ENCODE results near the gene ATP6V1F.

The ATP6V1F gene

GRCh38 chr7:128835790-128836641 is 26.6 kb upstream of the ATP6V1F start:
- DNase-seq (ENCODE audit: low read depth, low spot score), result no peak

GRCh38 chr7:128836729-128837348 is 25.8 kb upstream of the ATP6V1F start:
- DNase-seq (ENCODE audit: low read depth, low spot score), result no peak

- no peak for DNase-seq (ENCODE audit: low read depth, low spot score)
These were observed 25.1 kb upstream of the ATP6V1F start for GRCh38 chr7:128837521-128837921.

- no peak for DNase-seq (ENCODE audit: low read depth, low spot score)
These were observed 24.4 kb upstream of the ATP6V1F start for GRCh38 chr7:128838109-128838779.

- DNase-seq (ENCODE audit: low read depth, low spot score), result no peak
These were observed 23.5 kb upstream of the ATP6V1F start for GRCh38 chr7:128838981-128839731.

- DNase-seq (ENCODE audit: low read depth, low spot score), result no peak
These were observed 22.9 kb upstream of the ATP6V1F start for GRCh38 chr7:128839751-128840177.

GRCh38 chr7:128840326-128841170 is 22.1 kb upstream of the ATP6V1F start:
- no peak for DNase-seq (ENCODE audit: low read depth, low spot score)

- DNase-seq (ENCODE audit: low read depth, low spot score), result no peak
These were observed 21.4 kb upstream of the ATP6V1F start for GRCh38 chr7:128841171-128841690.

- no peak for DNase-seq (ENCODE audit: low read depth, low spot score)
These were observed 20.6 kb upstream of the ATP6V1F start for GRCh38 chr7:128841921-128842673.

- DNase-seq (ENCODE audit: low read depth, low spot score), result no peak
These were observed 19.7 kb upstream of the ATP6V1F start for GRCh38 chr7:128842674-128843641.

- DNase-seq (ENCODE audit: low read depth, low spot score), result no peak
These were observed 18.6 kb upstream of the ATP6V1F start for GRCh38 chr7:128843938-128844621.

- DNase-seq (ENCODE audit: low read depth, low spot score), result no peak
These were observed 17.8 kb upstream of the ATP6V1F start for GRCh38 chr7:128844777-128845311.

- no peak for DNase-seq (ENCODE audit: low read depth, low spot score)
These were observed 17.2 kb upstream of the ATP6V1F start for GRCh38 chr7:128845475-128845874.

GRCh38 chr7:128845987-128846386 is 16.7 kb upstream of the ATP6V1F start:
- DNase-seq (ENCODE audit: low read depth, low spot score), result no peak

- DNase-seq (ENCODE audit: low read depth, low spot score), result no peak
These were observed 15.7 kb upstream of the ATP6V1F start for GRCh38 chr7:128846781-128847444.

- no peak for DNase-seq (ENCODE audit: low read depth, low spot score)
These were observed 14.9 kb upstream of the ATP6V1F start for GRCh38 chr7:128847721-128848211.
